CD14-positive monocyte (primary cell): ENCODE data around the gene KSR2. TPM values are rescaled to one million over a fixed set of nuclear protein-coding genes. Genes with fewer than 3 reads are reported as not detected.

ENCODE experiments used
- DNase-seq, 3 donors: peaks; one replicate each; pipeline ENCODE4 v3.0.0-alpha.2; 2011 to 2022
- H2AFZ ChIP-seq: 2 replicates; pipeline ENCODE4 v1.6.0; 2012; ENCODE audit warnings: mild to moderate bottlenecking, low read depth, low read length, inconsistent platforms; ENCODE audit not compliant: insufficient read depth, poor library complexity, severe bottlenecking
- H3K27ac ChIP-seq, 2 donors: 1 replicate in 1 of 2; 2 replicates in 1 of 2; pipeline ENCODE4 v1.5.1; 2012 to 2013; ENCODE audit warnings: low read length in 2 of 2, control low read depth in 1 of 2, inconsistent platforms in 1 of 2, low read depth in 1 of 2, mild to moderate bottlenecking in 1 of 2
- H3K27me3 ChIP-seq, 2 donors: one replicate each; pipeline versions ENCODE4 v1.6.0 to v1.6.1; 2011 to 2013; ENCODE audit warnings: low read length in 2 of 2; ENCODE audit not compliant: control insufficient read depth in 2 of 2, insufficient read depth in 2 of 2
- H3K36me3 ChIP-seq, 2 donors: replicated peaks in 1 of 2; 1 replicate in 1 of 2; 2 replicates in 1 of 2; pipeline versions ENCODE4 v1.5.1 to v1.6.1; 2012 to 2013; ENCODE audit warnings: low read length in 2 of 2, control low read depth in 1 of 2, inconsistent platforms in 1 of 2, mild to moderate bottlenecking in 1 of 2; ENCODE audit not compliant: insufficient read depth in 2 of 2, control insufficient read depth in 1 of 2
- H3K4me1 ChIP-seq, 2 donors: 1 replicate in 1 of 2; 2 replicates in 1 of 2; pipeline versions ENCODE4 v1.5.1 to v1.6.1; 2012 to 2013; ENCODE audit warnings: low read length in 2 of 2, control low read depth in 1 of 2, inconsistent platforms in 1 of 2, mild to moderate bottlenecking in 1 of 2, moderate library complexity in 1 of 2; ENCODE audit not compliant: insufficient read depth in 2 of 2, control insufficient read depth in 1 of 2
- H3K4me2 ChIP-seq: replicated peaks from 2 replicates; pipeline ENCODE3; 2012; ENCODE audit warnings: low read length, moderate library complexity, mild to moderate bottlenecking; ENCODE audit not compliant: poor library complexity, severe bottlenecking; ENCODE audit errors: extremely low read depth
- H3K4me3 ChIP-seq, 3 experiments: fragments of 200-600 bp in 1 of 3; sonication (generic) in 1 of 3; replicated peaks in 1 of 3; 1 replicate in 2 of 3; 2 replicates in 1 of 3; pipeline ENCODE4 v1.5.1; 2011 to 2013; ENCODE audit warnings: low read length in 3 of 3, mild to moderate bottlenecking in 3 of 3, control low read depth in 2 of 3, low read depth in 2 of 3, inconsistent platforms in 1 of 3, moderate library complexity in 1 of 3
- H3K79me2 ChIP-seq: 2 replicates; pipeline ENCODE4 v1.6.0; 2012; ENCODE audit warnings: mild to moderate bottlenecking, control low read depth, inconsistent platforms, low read length, moderate library complexity; ENCODE audit not compliant: insufficient read depth
- H3K9ac ChIP-seq: 2 replicates; pipeline ENCODE4 v1.6.0; 2017; ENCODE audit warnings: low read length, mild to moderate bottlenecking; ENCODE audit not compliant: insufficient read depth, poor library complexity, severe bottlenecking
- H3K9me3 ChIP-seq, 2 donors: replicated peaks in 1 of 2; 1 replicate in 1 of 2; 2 replicates in 1 of 2; pipeline versions ENCODE4 v1.5.1 to v1.6.1; 2012 to 2013; ENCODE audit warnings: low read length in 2 of 2, control low read depth in 1 of 2; ENCODE audit not compliant: control insufficient read depth in 1 of 2, insufficient read depth in 1 of 2
- H4K20me1 ChIP-seq: 2 replicates; pipeline ENCODE4 v1.6.0; 2012; ENCODE audit warnings: mild to moderate bottlenecking, low read length, control low read depth, moderate library complexity; ENCODE audit not compliant: insufficient read depth
- H3K27ac Mint-ChIP-seq, 7 donors: one replicate each; pipeline ENCODE4 v1.8.0; 2020; ENCODE audit warnings: mild to moderate bottlenecking in 7 of 7, mixed read lengths in 7 of 7, moderate library complexity in 6 of 7, inconsistent platforms in 2 of 7
- H3K27me3 Mint-ChIP-seq, 3 donors: one replicate each; pipeline ENCODE4 v1.8.0; 2021 to 2022; ENCODE audit warnings: low read depth in 3 of 3, mild to moderate bottlenecking in 3 of 3, mixed read lengths in 3 of 3, moderate library complexity in 3 of 3, inconsistent platforms in 1 of 3
- H3K36me3 Mint-ChIP-seq, 2 donors: one replicate each; pipeline ENCODE4 v1.8.0; 2020; ENCODE audit warnings: mixed read lengths in 2 of 2, inconsistent platforms in 1 of 2, mild to moderate bottlenecking in 1 of 2
- H3K4me1 Mint-ChIP-seq: one replicate; pipeline ENCODE4 v1.8.0; 2020; ENCODE audit warnings: mild to moderate bottlenecking, mixed read lengths
- H3K4me3 Mint-ChIP-seq, 2 donors: one replicate each; pipeline ENCODE4 v1.8.0; 2020; ENCODE audit warnings: mild to moderate bottlenecking in 2 of 2, mixed read lengths in 2 of 2, moderate library complexity in 1 of 2
- H3K9me3 Mint-ChIP-seq, 7 donors: one replicate each; pipeline ENCODE4 v1.8.0; 2020 to 2022; ENCODE audit warnings: mixed read lengths in 7 of 7, mild to moderate bottlenecking in 6 of 7, moderate library complexity in 6 of 7, inconsistent platforms in 2 of 7
- CTCF ChIP-seq: fragments of 200-600 bp; IDR thresholded peaks from one replicate; pipeline ENCODE4 v1.8.0; 2022; ENCODE audit warnings: antibody characterized with exemption, mild to moderate bottlenecking
- WGBS: methylation state at CpG from one replicate; pipeline ENCODE4 v1.1.5; 2013; ENCODE audit warnings: missing lambda C conversion rate; ENCODE audit not compliant: insufficient coverage; 5-methylcytosine and 5-hydroxymethylcytosine counted together
- intact Hi-C, 2 donors: fragments of 100-400 bp; cut with micrococcal nuclease; formaldehyde crosslinking; loops; one replicate each; pipeline versions ENCODE4 v1.15.0 to v1.15.1; 2023
- polyA plus RNA-seq, 3 donors: library from polyadenylated mRNA; depleted of rRNA in 1 of 3; unstranded in 2 of 3; stranded (reverse) in 1 of 3; fragments of 300-500 nt in 2 of 3; fragments of >200 nt in 1 of 3; fragmentation: Illumina TruSeq in 2 of 3; gene quantifications; 1 replicate in 2 of 3; 2 replicates in 1 of 3; pipeline ENCODE4 v1.2.3, GENCODE V29; 2012 to 2021

KSR2 gene
- polyA plus RNA-seq, 3 donors, result not detected

- no peak overlapping the region for H3K27ac Mint-ChIP-seq
- Histone ChIP-seq H3K9ac (no peak overlapping the region), H3K4me1 (no peaks in the 10 kb centered on the region), H3K27me3 (peaks cover 3 to 14% of the 10 kb centered on the region in 2 donors), H3K4me2 (no peak overlapping the region), H3K9me3 (no peaks in the 10 kb centered on the region), H4K20me1 (no peaks in the 10 kb centered on the region), H3K79me2 (no peaks in the 10 kb centered on the region), H3K36me3 (no peaks in the 10 kb centered on the region), H2AFZ (no peak overlapping the region), H3K27ac (no peak overlapping the region), H3K4me3 (no peak overlapping the region)
- no peak overlapping the region for H3K4me3 Mint-ChIP-seq
- 60% methylated on average over 6 of the region's 8 CpGs for WGBS
- peaks cover 6% of the 10 kb centered on the region for H3K4me1 Mint-ChIP-seq
- intact Hi-C loops, result no loop called here
- TF ChIP-seq CTCF, result no peak
- H3K9me3 Mint-ChIP-seq, result peaks cover 0 to 7% (median 0%) of the 10 kb centered on the region in 7 donors
- H3K36me3 Mint-ChIP-seq, result no peaks in the 10 kb centered on the region
- DNase-seq, result no peak
- peaks cover 28 to 34% (median 33%) of the 10 kb centered on the region in 3 donors for H3K27me3 Mint-ChIP-seq
These were observed 90.2 kb downstream of the KSR2 start for GRCh38 chr12:117878605-117879004.

- H2AFZ ChIP-seq, result no peak overlapping the region
- H3K9me3 Mint-ChIP-seq, result peaks cover 0 to 4% (median 0%) of the 10 kb centered on the region in 7 donors
- no peak overlapping the region for H3K4me3 Mint-ChIP-seq
- no CpG with 5 or more reads among the region's 3 CpGs for WGBS
- H3K4me1 Mint-ChIP-seq, result peaks cover 4% of the 10 kb centered on the region
- no peak overlapping the region for H3K9ac ChIP-seq
- peaks cover 27 to 33% (median 33%) of the 10 kb centered on the region in 3 donors for H3K27me3 Mint-ChIP-seq
- H3K4me2 ChIP-seq, result no peak overlapping the region
- no peak overlapping the region for H3K27ac ChIP-seq
- no peaks in the 10 kb centered on the region for H3K79me2 ChIP-seq
- DNase-seq, result no peak
- H3K4me3 ChIP-seq, result no peak overlapping the region
- H3K9me3 ChIP-seq, result no peaks in the 10 kb centered on the region
- H4K20me1 ChIP-seq, result no peaks in the 10 kb centered on the region
- peaks cover 3 to 14% of the 10 kb centered on the region in 2 donors for H3K27me3 ChIP-seq
- TF ChIP-seq CTCF, result no peak
- H3K4me1 ChIP-seq, result no peaks in the 10 kb centered on the region
- H3K36me3 ChIP-seq, result no peaks in the 10 kb centered on the region
- H3K36me3 Mint-ChIP-seq, result no peaks in the 10 kb centered on the region
- intact Hi-C loops, result no loop called here
- no peak overlapping the region for H3K27ac Mint-ChIP-seq
These were observed 92.4 kb downstream of the KSR2 start for GRCh38 chr12:117876436-117876816.
